IMR-90 (cell line): ENCODE measurements around the gene ARL8B. TPM values are rescaled to one million over a fixed set of nuclear protein-coding genes. Genes with fewer than 3 reads are reported as not detected.

ENCODE experiments used
- ATAC-seq: fragments of 200-7000 bp; cut with Tn5 transposase; 2 replicates; pipeline ENCODE4 v1.9.1; 2020; ENCODE audit warnings: low read depth, mild to moderate bottlenecking, moderate library complexity
- BruUV-seq: library from RNA; stranded (reverse); fragments of 400-500 nt; replicated peaks from 2 replicates; lab custom pipeline; 2021; lab: Mats Ljungman, UMichigan
- CTCF ChIA-PET: fragments of 300-600 bp; formaldehyde crosslinking; extraction: SDS; loops from one replicate; lab custom pipeline; 2021; ENCODE audit warnings: antibody characterized with exemption; lab: Yijun Ruan, JAX
- POLR2A ChIA-PET: fragments of 300-600 bp; sonication (Branson Sonifier 250); formaldehyde crosslinking; loops from one replicate; lab custom pipeline; 2022; ENCODE audit warnings: antibody characterized with exemption; ENCODE audit not compliant: unreplicated experiment; lab: Charles Lee
- DNase-seq: peaks from one replicate; pipeline ENCODE4 v3.0.0; 2013
- H2AFZ ChIP-seq: replicated peaks from 2 replicates; pipeline ENCODE3; 2013; ENCODE audit warnings: low read length, mild to moderate bottlenecking; ENCODE audit not compliant: poor library complexity
- H2AK5ac ChIP-seq: 2 replicates; pipeline ENCODE4 v1.6.1; 2013; ENCODE audit warnings: low read depth, low read length, inconsistent platforms
- H2AK9ac ChIP-seq: replicated peaks from 2 replicates; pipeline ENCODE3; 2013; ENCODE audit warnings: mild to moderate bottlenecking, low read depth, low read length, moderate library complexity; ENCODE audit not compliant: poor library complexity
- H2BK120ac ChIP-seq: 2 replicates; pipeline ENCODE4 v1.6.1; 2013; ENCODE audit warnings: low read depth, low read length, inconsistent platforms
- H2BK15ac ChIP-seq: 3 replicates; pipeline ENCODE4 v1.6.1; 2013; ENCODE audit warnings: low read depth, low read length, inconsistent platforms
- H2BK20ac ChIP-seq: 2 replicates; pipeline ENCODE4 v1.6.1; 2013; ENCODE audit warnings: low read depth, mild to moderate bottlenecking, inconsistent platforms, low read length, moderate library complexity
- H2BK5ac ChIP-seq: 2 replicates; pipeline ENCODE4 v1.6.1; 2013; ENCODE audit warnings: mild to moderate bottlenecking, low read depth, low read length, inconsistent platforms; ENCODE audit not compliant: poor library complexity, severe bottlenecking
- H3K14ac ChIP-seq: replicated peaks from 2 replicates; pipeline ENCODE4 v1.6.1; 2013; ENCODE audit warnings: low read depth, low read length, inconsistent platforms
- H3K18ac ChIP-seq: 2 replicates; pipeline ENCODE4 v1.6.1; 2013; ENCODE audit warnings: low read depth, low read length, control low read depth
- H3K23ac ChIP-seq: 2 replicates; pipeline ENCODE4 v1.6.1; 2013; ENCODE audit warnings: low read depth, low read length, inconsistent platforms
- H3K27ac ChIP-seq: 2 replicates; pipeline ENCODE4 v1.5.1; 2013; ENCODE audit warnings: mild to moderate bottlenecking, control low read depth, low read length; ENCODE audit not compliant: insufficient read depth
- H3K27me3 ChIP-seq: 2 replicates; pipeline ENCODE4 v1.6.1; 2013; ENCODE audit warnings: low read length; ENCODE audit not compliant: control insufficient read depth, insufficient read depth
- H3K36me3 ChIP-seq: 2 replicates; pipeline ENCODE4 v1.6.1; 2013; ENCODE audit warnings: low read length, mixed read lengths; ENCODE audit not compliant: control insufficient read depth, insufficient read depth
- H3K4ac ChIP-seq: 2 replicates; pipeline ENCODE4 v1.6.1; 2013; ENCODE audit warnings: low read depth, low read length, inconsistent platforms
- H3K4me1 ChIP-seq: 2 replicates; pipeline ENCODE4 v1.6.1; 2013; ENCODE audit warnings: low read length, mixed read lengths; ENCODE audit not compliant: control insufficient read depth, insufficient read depth
- H3K4me2 ChIP-seq: 2 replicates; pipeline ENCODE4 v1.6.1; 2013; ENCODE audit warnings: low read depth, mild to moderate bottlenecking, control low read depth, low read length, moderate library complexity
- H3K4me3 ChIP-seq: 2 replicates; pipeline ENCODE4 v1.5.1; 2013; ENCODE audit warnings: low read depth, mild to moderate bottlenecking, control low read depth, low read length, moderate library complexity; ENCODE audit not compliant: insufficient read depth
- H3K56ac ChIP-seq: 2 replicates; pipeline ENCODE4 v1.6.1; 2013; ENCODE audit warnings: low read length, inconsistent platforms; ENCODE audit not compliant: insufficient read depth; ENCODE audit errors: extremely low read depth
- H3K79me1 ChIP-seq, 2 experiments: 2 replicates each; pipeline ENCODE4 v1.6.1; 2013; ENCODE audit warnings: low read length in 2 of 2, inconsistent platforms in 1 of 2, low read depth in 1 of 2
- H3K9ac ChIP-seq: 2 replicates; pipeline ENCODE4 v1.6.1; 2013; ENCODE audit warnings: low read depth, low read length, control low read depth
- H3K9me1 ChIP-seq: 2 replicates; pipeline ENCODE4 v1.6.1; 2013; ENCODE audit warnings: low read length, inconsistent platforms; ENCODE audit not compliant: insufficient read depth
- H3K9me3 ChIP-seq: 2 replicates; pipeline ENCODE4 v1.6.1; 2013; ENCODE audit warnings: low read length; ENCODE audit not compliant: control insufficient read depth, insufficient read depth
- H4K20me1 ChIP-seq: 2 replicates; pipeline ENCODE4 v1.6.1; 2013; ENCODE audit warnings: low read length, inconsistent platforms; ENCODE audit not compliant: insufficient read depth
- H4K5ac ChIP-seq: 2 replicates; pipeline ENCODE4 v1.6.1; 2013; ENCODE audit warnings: mild to moderate bottlenecking, low read depth, low read length, control low read depth
- H4K8ac ChIP-seq, 2 experiments: 2 replicates each; pipeline ENCODE4 v1.6.1; 2013; ENCODE audit warnings: low read depth in 2 of 2, low read length in 2 of 2, control low read depth in 1 of 2, inconsistent platforms in 1 of 2
- H4K91ac ChIP-seq: 2 replicates; pipeline ENCODE4 v1.6.1; 2013; ENCODE audit warnings: low read depth, low read length, inconsistent platforms; ENCODE audit not compliant: insufficient read depth
- BHLHE40 ChIP-seq: fragments of 150-350 bp; IDR thresholded peaks from 2 replicates; pipeline ENCODE4 v1.6.1; 2016; ENCODE audit warnings: mild to moderate bottlenecking, low read depth, low read length
- CEBPB ChIP-seq: IDR thresholded peaks from 2 replicates; pipeline ENCODE4 v1.6.1; 2012; ENCODE audit warnings: low read depth, low read length, improper control_type of control experiment
- CHD1 ChIP-seq: IDR thresholded peaks from 2 replicates; pipeline ENCODE4 v1.6.1; 2012; ENCODE audit warnings: low read depth, low read length, improper control_type of control experiment
- FOS ChIP-seq: fragments of 150-350 bp; IDR thresholded peaks from 2 replicates; pipeline ENCODE4 v1.6.1; 2016; ENCODE audit warnings: low read depth, low read length
- MAFK ChIP-seq: IDR thresholded peaks from 2 replicates; pipeline ENCODE4 v1.6.1; 2012; ENCODE audit warnings: low read depth, low read length, improper control_type of control experiment
- MAZ ChIP-seq: IDR thresholded peaks from 2 replicates; pipeline ENCODE4 v1.6.1; 2012; ENCODE audit warnings: low read depth, mild to moderate bottlenecking, low read length, improper control_type of control experiment, moderate library complexity, borderline replicate concordance
- MXI1 ChIP-seq: IDR thresholded peaks from 2 replicates; pipeline ENCODE4 v1.6.1; 2012; ENCODE audit warnings: low read depth, mild to moderate bottlenecking, low read length, moderate library complexity, borderline replicate concordance
- NFE2L2 ChIP-seq: fragments of 150-350 bp; IDR thresholded peaks from 2 replicates; pipeline ENCODE4 v1.6.1; 2016; ENCODE audit warnings: low read depth, mild to moderate bottlenecking, low read length
- POLR2A ChIP-seq: IDR thresholded peaks from 2 replicates; pipeline ENCODE4 v1.6.1; 2012; ENCODE audit warnings: mild to moderate bottlenecking, low read depth, low read length
- RAD21 ChIP-seq: IDR thresholded peaks from 2 replicates; pipeline ENCODE4 v1.6.1; 2012; ENCODE audit warnings: low read length, improper control_type of control experiment
- RCOR1 ChIP-seq: IDR thresholded peaks from 2 replicates; pipeline ENCODE4 v1.6.1; 2012; ENCODE audit warnings: mild to moderate bottlenecking, low read length, improper control_type of control experiment; ENCODE audit not compliant: insufficient replicate concordance
- RFX5 ChIP-seq: IDR thresholded peaks from 2 replicates; pipeline ENCODE4 v1.8.0; 2012; ENCODE audit warnings: low read depth, mild to moderate bottlenecking, low read length, moderate library complexity
- SMC3 ChIP-seq: fragments of 150-350 bp; IDR thresholded peaks from 2 replicates; pipeline ENCODE4 v1.6.1; 2016; ENCODE audit warnings: low read depth, mild to moderate bottlenecking, antibody characterized with exemption, low read length, moderate library complexity
- WGBS, 2 experiments: methylation state at CpG; one replicate each; pipeline versions ENCODE4 v1.1.5 to v1.1.7; 2013; ENCODE audit warnings: missing lambda C conversion rate in 2 of 2; ENCODE audit not compliant: insufficient read length in 1 of 2; ENCODE audit errors: extremely low coverage in 2 of 2; 5-methylcytosine and 5-hydroxymethylcytosine counted together
- dilution Hi-C: fragments of 300-500 bp; cut with HindIII; formaldehyde crosslinking; loops from one replicate; pipeline ENCODE4 v1.14.3; 2018; ENCODE audit warnings: low sequenced_read_pairs; ENCODE audit not compliant: unreplicated experiment
- in situ Hi-C: fragments of 300-500 bp; cut with MboI; formaldehyde crosslinking; loops from 3 replicates; pipeline ENCODE4 v1.14.3; 2019; ENCODE audit warnings: low sequenced_read_pairs, inconsistent platforms, mixed read lengths
- intact Hi-C: fragments of 100-400 bp; cut with micrococcal nuclease; formaldehyde crosslinking; loops from 2 replicates; pipeline ENCODE4 v1.10.0; 2022
- polyA plus RNA-seq, 3 experiments: library from polyadenylated mRNA; depleted of rRNA; stranded (reverse); fragments of >200 nt; gene quantifications; 2 replicates each; pipeline ENCODE4 v1.2.3, GENCODE V29; 2012; ENCODE audit warnings: low replicate concordance in 1 of 3
- total RNA-seq: library from RNA; depleted of rRNA; stranded (reverse); fragments of >200 nt; gene quantifications from 2 replicates; pipeline ENCODE4 v1.2.3, GENCODE V29; 2012
- TF ChIP-seq, protein P1 (sequence below): fragments of 150-350 bp; IDR thresholded peaks from 2 replicates; pipeline ENCODE4 v1.6.1; 2017; ENCODE audit warnings: mild to moderate bottlenecking, antibody characterized with exemption, low read length, low read depth
- TF ChIP-seq, protein P2 (sequence below): fragments of 150-350 bp; IDR thresholded peaks from 2 replicates; pipeline ENCODE4 v1.6.1; 2016; ENCODE audit warnings: low read depth, mild to moderate bottlenecking, low read length, moderate library complexity, borderline replicate concordance
- TF ChIP-seq, protein P3 (sequence below): conservative IDR thresholded peaks from 2 replicates; pipeline ENCODE4 v1.5.1; 2012; ENCODE audit warnings: mild to moderate bottlenecking, low read depth, low read length, improper control_type of control experiment

ARL8B gene
- total and polyA plus RNA-seq, 2 of the 4 experiments (the other 2 are of a cell fraction) = 32.3 to 47.0 TPM

DNA sequence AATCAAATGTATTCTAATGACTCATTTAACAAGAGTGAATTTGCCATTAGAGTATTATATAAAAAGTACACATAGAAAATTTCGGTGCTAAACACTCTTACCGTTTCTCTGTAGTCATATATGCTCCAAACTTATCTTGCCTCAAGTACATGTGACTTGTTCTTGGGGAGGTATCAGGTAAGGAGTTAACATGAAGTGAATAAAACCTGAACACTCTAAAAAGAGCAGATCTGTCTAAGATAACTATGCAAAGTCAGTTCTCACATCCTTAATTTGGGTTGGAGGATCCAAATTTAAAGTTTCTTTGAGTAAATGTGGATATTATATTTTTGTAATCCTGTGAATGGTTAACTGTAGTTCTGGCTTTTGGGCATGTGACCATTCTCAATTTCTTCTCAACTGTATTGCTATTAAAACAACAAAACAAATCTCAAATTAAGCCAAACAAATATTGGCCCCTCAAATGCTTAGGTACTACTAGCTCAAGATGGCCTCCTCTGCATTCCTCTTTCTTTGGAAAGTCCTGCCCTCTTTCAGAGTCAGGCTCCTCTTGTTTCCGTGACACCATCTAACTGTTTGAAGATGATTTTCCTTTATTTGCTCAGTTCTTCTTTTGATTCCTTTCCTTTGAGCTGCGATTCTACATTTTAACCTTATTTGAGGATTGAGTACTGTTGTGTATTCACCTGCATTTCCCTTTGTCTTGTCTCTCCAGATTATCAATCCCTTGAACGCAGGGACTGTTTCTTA is 69.6 kb downstream of the ARL8B start:
- Histone ChIP-seq H2AFZ (no peak overlapping the region), H3K27me3 (no peaks in the 10 kb centered on the region), H3K9me3 (no peaks in the 10 kb centered on the region), H2AK5ac (no peak overlapping the region), H4K91ac (no peak overlapping the region), H4K5ac (no peak overlapping the region), H3K36me3 (peaks cover 4% of the 10 kb centered on the region; the same call in 1 of the 2 replicates), H3K4ac (no peak overlapping the region), H2BK20ac (no peak overlapping the region), H2AK9ac (no peak overlapping the region), H3K4me2 (no peak overlapping the region), H4K20me1 (peaks cover 19% of the 10 kb centered on the region; the same call in 1 of the 2 replicates), H3K23ac (no peak overlapping the region), H4K8ac (no peak overlapping the region), H3K56ac (no peak overlapping the region), H3K79me1 (peaks cover 3 to 43% of the 10 kb centered on the region in 2 experiments; a peak in 3 of 4 replicates), H2BK15ac (no peak overlapping the region), H2BK120ac (no peak overlapping the region), H3K14ac (no peak overlapping the region), H3K9ac (no peak overlapping the region), H2BK5ac (no peak overlapping the region), H3K18ac (no peak overlapping the region), H3K9me1 (peaks cover 13% of the 10 kb centered on the region), H3K4me1 (peaks cover 14% of the 10 kb centered on the region), H3K4me3 (no peak overlapping the region), H3K27ac (no peak overlapping the region)
- POLR2A ChIA-PET = no interaction called here
- TF ChIP-seq MAFK = no peak
- no peak for TF ChIP-seq RFX5
- TF ChIP-seq, protein P1, sequence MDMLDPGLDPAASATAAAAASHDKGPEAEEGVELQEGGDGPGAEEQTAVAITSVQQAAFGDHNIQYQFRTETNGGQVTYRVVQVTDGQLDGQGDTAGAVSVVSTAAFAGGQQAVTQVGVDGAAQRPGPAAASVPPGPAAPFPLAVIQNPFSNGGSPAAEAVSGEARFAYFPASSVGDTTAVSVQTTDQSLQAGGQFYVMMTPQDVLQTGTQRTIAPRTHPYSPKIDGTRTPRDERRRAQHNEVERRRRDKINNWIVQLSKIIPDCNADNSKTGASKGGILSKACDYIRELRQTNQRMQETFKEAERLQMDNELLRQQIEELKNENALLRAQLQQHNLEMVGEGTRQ = no peak
- TF ChIP-seq, protein P2, sequence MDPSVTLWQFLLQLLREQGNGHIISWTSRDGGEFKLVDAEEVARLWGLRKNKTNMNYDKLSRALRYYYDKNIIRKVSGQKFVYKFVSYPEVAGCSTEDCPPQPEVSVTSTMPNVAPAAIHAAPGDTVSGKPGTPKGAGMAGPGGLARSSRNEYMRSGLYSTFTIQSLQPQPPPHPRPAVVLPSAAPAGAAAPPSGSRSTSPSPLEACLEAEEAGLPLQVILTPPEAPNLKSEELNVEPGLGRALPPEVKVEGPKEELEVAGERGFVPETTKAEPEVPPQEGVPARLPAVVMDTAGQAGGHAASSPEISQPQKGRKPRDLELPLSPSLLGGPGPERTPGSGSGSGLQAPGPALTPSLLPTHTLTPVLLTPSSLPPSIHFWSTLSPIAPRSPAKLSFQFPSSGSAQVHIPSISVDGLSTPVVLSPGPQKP = no peak
- no peak for TF ChIP-seq NFE2L2
- no peak for TF ChIP-seq BHLHE40
- no peak for TF ChIP-seq CHD1
- TF ChIP-seq MXI1 = no peak
- TF ChIP-seq CEBPB = no peak
- TF ChIP-seq RAD21 = no peak
- no peak for TF ChIP-seq RCOR1
- TF ChIP-seq FOS = no peak
- TF ChIP-seq SMC3 = no peak
- TF ChIP-seq POLR2A = no peak
- no peak for TF ChIP-seq MAZ
- TF ChIP-seq, protein P3, sequence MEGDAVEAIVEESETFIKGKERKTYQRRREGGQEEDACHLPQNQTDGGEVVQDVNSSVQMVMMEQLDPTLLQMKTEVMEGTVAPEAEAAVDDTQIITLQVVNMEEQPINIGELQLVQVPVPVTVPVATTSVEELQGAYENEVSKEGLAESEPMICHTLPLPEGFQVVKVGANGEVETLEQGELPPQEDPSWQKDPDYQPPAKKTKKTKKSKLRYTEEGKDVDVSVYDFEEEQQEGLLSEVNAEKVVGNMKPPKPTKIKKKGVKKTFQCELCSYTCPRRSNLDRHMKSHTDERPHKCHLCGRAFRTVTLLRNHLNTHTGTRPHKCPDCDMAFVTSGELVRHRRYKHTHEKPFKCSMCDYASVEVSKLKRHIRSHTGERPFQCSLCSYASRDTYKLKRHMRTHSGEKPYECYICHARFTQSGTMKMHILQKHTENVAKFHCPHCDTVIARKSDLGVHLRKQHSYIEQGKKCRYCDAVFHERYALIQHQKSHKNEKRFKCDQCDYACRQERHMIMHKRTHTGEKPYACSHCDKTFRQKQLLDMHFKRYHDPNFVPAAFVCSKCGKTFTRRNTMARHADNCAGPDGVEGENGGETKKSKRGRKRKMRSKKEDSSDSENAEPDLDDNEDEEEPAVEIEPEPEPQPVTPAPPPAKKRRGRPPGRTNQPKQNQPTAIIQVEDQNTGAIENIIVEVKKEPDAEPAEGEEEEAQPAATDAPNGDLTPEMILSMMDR = no peak
- WGBS, 2 experiments = no CpG with 5 or more reads among the region's 5 CpGs
- CTCF ChIA-PET = no interaction called here
- in situ Hi-C loops (no loop called here), intact Hi-C loops (no loop called here), dilution Hi-C loops (no loop called here)
- no TSS peak for BruUV-seq
- DNase-seq = no peak
- no peak for ATAC-seq
